A673 (cell line): ENCODE data around the gene SLC39A10.

Experiments
- CTCF ChIP-seq: fragments of 300-800, 200-600 bp; sonication (generic); conservative IDR thresholded peaks from 2 replicates; pipeline ENCODE4 v1.5.1; 2017; ENCODE audit warnings: low read depth, mild to moderate bottlenecking, antibody characterized with exemption, low read length, moderate library complexity, mixed read lengths
- EZH2 ChIP-seq: fragments of 200-600 bp; sonication (generic); IDR thresholded peaks from 2 replicates; pipeline ENCODE4 v1.6.1; 2017; ENCODE audit warnings: borderline replicate concordance, low read depth, mild to moderate bottlenecking, mixed read lengths, antibody characterized with exemption, low read length; ENCODE audit not compliant: poor library complexity, severe bottlenecking

GRCh38 chr2:195734395-195734794, 77.4 kb downstream of the SLC39A10 start:
- TF ChIP-seq CTCF: no peak
- TF ChIP-seq EZH2: no peak
